GM13977 (cell line): ENCODE results near the gene FAM236D.
"Not testable (repeated sequence)": the region's sequence is repeated elsewhere in the genome, so short reads cannot be mapped to it uniquely, and the experiment has no call there.

Experiments used
- DNase-seq: peaks from one replicate; pipeline ENCODE4 v3.0.0; 2012; ENCODE audit warnings: low spot score
- in situ Hi-C: fragments of 300-500 bp; cut with MboI; formaldehyde crosslinking; loops from one replicate; pipeline ENCODE4 v1.12.0; 2022; ENCODE audit warnings: low sequenced_read_pairs, low pct_unique_long_range_greater_than_20kb, mixed read lengths, inconsistent platforms; ENCODE audit not compliant: unreplicated experiment

The FAM236D gene

DNA sequence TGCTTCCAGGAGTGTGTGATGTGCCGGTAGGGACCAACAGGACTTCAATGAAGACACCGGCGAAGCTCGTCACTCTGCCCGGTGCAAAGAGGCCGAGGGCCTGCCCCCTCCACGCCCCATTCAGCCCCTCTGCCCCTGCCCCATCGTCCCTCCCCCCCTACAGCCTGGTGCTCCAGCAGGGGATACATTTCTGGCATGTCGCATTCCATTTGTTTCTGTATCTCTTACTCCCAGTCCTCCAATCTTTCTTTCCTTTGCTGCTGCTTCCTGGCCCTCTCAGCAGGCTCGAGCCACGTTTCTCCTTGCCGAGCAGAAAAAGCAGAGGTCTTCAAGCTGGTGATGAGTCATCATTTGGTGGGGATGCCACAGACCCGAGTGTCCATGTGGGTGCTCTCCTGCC, at the start of gene FAM236D:
Gene FAM236D (minus strand): TSS at position 101 of the 400 bp plus-strand sequence. CDS start 100 bp downstream, at position 1.
- in situ Hi-C loops, DNase-seq: not testable (repeated sequence)

DNA sequence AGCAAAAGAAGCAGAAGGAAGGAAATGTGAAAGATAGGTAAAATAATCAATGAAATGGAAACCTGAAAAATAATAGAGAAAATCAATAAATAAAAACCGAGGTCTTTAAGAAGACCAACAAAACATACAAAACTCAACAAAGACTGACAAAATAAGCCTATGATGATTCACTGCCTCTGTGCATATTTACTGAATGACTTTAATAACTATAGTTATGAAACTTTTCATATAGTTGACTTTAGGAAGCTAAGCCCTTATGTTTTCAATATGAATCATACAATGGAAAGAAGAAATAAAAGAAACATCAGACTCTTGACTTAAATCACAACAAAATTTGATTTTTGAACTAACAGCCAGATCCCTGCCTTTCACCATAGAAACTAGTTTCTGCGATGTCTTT, 29.5 kb upstream of the FAM236D start:
- in situ Hi-C loops, DNase-seq: not testable (repeated sequence)

DNA sequence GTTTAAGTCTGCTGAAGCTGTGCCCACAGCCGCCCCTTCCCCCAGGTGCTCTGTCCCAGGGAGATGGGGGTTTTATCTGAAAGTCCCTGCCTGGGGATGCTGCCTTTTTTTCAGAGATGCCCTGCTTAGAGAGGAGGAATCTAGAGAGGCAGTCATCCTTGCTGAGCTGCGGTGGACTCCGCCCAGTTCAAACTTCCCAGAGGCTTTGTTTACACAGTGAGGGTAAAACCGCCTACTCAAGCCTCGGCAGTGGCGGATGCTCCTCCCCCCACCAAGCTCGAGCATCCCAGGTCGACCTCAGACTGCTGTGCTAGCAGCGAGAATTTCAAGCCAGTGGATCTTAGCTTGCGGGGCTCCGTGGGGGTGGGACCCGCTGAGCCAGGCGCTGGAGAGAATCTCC, 22.7 kb upstream of the FAM236D start:
- in situ Hi-C loops, DNase-seq: not testable (repeated sequence)

DNA sequence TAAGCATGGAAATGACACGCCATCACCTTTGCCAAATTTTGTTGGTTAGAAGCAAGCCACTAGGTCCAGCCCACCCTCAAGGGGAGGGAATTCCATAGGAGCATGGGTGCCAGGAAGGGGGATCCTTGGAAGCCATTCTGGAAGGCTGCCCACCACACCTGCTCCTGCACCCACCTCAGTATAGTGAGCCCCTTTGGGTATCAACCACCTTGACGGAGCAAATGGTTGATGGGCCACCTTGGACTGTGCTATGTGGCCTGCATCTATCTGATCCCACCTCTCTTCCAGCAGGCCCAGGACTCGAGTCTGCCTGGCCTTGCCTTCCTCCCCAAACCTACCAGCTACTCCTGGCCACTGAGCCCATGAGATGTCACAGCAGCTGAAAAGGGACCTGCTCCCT, 17.6 kb downstream of the FAM236D start:
- DNase-seq, in situ Hi-C loops: not testable (repeated sequence)

DNA sequence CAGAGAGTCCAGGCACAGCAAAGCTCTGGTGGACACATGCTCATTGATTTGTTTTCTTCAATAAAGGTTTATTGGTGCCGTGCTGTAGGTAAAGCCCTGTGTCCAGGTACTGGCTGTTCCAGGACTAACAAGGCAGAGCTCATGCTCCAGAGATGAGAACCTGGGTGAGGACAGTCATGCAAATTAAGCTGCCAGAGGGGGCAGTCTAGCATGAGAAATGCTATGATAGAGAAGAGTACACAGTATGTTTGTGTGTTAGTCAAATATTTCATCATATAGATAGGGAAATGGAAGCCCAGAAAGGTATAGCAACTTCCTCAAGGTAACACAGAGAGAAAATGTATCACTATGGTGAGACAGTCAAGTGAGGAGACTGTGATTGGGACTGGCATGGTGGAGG, 19.9 kb downstream of the FAM236D start:
- DNase-seq, in situ Hi-C loops: not testable (repeated sequence)

DNA sequence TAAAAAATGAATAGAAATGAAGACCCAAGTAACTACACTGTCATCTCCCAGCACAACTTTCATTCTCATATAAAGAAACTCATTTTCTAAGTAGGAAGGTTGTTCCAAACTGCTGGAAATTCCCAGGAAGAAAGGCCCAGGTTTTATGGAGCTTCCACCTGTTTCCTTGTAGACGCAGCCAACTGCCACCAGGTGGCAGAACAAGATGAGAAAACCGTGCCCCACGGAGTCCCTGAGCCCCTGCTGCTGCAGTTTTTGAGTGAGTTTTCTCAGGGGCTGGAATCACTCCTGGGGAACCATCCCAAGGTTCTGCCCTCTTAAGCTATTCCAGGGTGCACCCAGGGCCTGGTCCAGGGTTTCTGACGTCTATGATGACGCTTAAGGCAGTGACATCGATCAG, 24.0 kb downstream of the FAM236D start:
- in situ Hi-C loops, DNase-seq: not testable (repeated sequence)

DNA sequence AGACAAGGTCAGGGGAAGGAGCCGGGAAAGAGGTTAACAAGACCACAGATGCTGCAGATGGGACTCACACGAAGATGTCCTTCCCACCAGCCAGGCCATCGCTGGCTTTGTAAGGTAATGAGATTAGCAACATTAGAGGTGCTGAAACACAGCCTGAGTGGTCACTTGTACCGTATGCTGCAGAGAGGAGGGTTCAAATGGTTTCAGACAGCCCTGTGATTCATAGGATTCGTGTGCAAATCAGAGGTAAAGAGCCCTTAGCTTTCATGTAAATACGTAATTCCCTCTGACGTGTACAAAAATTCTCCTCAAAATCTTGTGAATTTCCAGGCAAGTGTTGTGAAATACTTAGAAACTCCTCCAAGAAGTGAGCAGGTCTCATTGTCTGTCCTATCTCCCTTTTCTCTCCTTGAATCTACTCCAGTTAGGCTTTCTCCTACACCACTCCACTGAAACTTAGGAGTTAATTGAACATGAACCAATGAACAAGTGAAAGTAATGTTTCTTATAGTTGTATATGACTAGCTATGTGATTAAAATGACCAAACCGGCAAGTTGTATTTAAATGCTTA, 24.6 kb downstream of the FAM236D start:
- in situ Hi-C loops, DNase-seq: not testable (repeated sequence)

DNA sequence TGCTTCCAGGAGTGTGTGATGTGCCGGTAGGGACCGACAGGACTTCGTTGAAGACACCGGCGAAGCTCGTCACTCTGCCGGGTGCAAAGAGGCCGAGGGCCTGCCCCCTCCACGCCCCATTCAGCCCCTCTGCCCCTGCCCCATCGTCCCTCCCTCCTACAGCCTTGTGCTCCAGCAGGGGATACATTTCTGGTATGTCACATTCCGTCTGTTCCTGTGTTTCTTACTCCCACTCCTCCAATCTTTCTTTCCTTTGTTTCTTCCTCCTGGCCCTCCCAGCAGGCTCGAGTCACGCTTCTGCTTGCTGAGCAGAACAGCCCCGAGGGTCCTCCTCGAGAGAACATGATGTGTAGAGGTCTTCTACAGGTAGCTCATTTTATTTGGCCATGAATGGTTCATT, 25.4 kb downstream of the FAM236D start, which contains the start of gene FAM236B:
Gene FAM236B (minus strand): TSS at position 101 of the 400 bp plus-strand sequence. CDS start 100 bp downstream, at position 1.
- in situ Hi-C loops, DNase-seq: not testable (repeated sequence)

DNA sequence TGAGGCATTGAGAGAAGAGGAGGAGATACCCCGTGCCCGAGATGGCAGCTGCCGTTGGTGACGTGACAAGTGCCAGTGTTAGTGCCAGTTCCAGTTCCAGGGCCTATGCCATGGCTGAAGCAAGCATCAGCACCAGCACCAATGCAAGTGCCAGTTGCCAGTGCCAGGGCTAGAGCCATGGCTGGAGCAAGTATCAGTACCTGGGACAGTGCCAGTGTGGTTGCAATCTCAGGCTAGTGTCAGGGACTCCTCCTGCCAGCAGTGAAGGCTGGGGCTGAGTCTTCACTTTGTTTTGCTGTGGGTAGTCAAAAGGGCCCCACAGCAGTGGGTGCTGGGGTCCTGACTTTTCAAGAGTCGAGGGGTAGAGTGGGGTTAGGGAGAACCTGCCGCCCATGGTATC, 29.9 kb downstream of the FAM236D start:
- DNase-seq, in situ Hi-C loops: not testable (repeated sequence)

DNA sequence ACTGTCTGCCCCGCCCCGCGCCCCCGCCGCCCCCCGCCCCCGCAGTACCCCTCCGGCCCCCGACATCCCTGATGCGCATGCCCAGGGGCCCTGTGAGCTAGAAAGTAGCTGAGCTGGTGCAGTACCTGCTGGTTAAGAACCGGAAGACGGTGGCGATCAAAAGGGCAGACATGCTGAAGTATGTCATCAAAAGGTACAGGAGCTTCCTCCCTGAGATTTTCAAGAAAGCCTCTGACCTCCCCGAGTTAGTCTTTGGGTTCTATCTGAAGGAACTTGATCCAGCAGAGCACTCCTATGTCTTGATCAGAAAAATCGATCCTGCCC, 30.6 kb downstream of the FAM236D start:
- in situ Hi-C loops, DNase-seq: not testable (repeated sequence)

DNA sequence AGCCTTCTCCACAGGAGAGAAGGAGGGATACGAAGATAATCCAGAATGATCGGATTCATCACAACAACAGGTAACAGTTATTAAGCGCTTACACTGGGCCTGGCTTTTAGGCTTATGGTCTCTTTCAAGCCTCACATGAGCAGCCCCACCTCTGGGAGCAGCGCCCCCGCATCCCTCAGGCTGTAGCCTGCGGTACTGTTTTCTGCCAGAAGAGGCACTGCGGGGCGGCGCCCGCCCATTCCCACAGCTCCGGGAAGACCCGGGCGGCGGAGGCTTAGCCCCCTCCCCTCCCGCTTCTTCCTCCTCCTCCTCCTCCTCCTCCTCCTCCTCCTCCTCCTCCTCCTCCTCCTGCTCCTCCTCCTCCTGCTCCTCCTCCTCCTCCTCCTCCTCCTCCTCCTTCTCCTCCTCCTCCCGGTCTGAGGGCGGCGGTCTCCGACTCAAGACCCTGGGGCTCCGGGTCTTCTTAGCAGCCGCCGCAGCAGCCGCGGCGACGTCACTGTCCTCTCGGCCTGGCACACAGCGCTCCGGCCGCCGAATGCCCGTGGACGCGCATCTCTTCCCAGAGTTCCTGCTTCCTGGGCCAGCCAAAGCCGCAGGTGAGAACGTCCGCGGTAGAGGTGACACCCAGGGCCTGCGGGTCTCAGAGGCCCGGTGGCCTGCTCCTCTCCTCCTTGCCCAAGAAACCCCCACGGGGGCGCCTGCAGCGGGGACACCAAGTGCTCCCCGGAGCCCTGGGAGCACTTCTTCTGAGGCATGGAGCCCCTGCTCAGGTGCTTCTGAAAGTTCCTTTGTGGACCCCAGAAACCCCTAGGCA, 31.1 kb downstream of the FAM236D start, which contains the start of gene DMRTC1B:
Gene DMRTC1B (plus strand): TSS at position 238 of the 814 bp plus-strand sequence. CDS start 68,246 bp downstream, outside the sequence.
- DNase-seq, in situ Hi-C loops: not testable (repeated sequence)

DNA sequence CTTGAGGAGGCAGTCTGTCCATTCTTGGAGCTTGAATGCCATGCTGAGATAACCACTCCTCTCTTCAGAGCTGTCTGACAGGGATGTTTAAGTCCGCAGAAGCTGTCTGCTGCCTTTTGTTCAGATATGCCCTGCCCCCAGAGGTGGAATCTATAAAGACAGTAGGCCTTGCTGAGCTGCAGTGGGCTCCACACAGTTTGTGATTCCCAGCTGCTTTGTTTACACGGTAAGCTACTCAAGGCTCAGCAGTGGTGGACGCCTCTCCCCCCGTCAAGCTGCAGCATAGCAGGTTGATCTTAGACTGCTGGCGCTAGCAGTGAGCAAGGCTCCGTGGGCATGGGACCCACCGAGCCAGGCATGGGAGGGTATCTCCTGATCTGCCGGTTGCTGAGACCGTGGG, 47.6 kb downstream of the FAM236D start:
- in situ Hi-C loops, DNase-seq: not testable (repeated sequence)
